HK-2 (cell line): ENCODE measurements around the gene CD300C.
"Not testable (repeated sequence)": the region's sequence is repeated elsewhere in the genome, so short reads cannot be mapped to it uniquely, and the experiment has no call there.

ENCODE experiments used
- DNase-seq: peaks from one replicate; pipeline ENCODE4 v3.0.0-alpha.2; 2018; ENCODE audit not compliant: unreplicated experiment

CD300C gene

DNA sequence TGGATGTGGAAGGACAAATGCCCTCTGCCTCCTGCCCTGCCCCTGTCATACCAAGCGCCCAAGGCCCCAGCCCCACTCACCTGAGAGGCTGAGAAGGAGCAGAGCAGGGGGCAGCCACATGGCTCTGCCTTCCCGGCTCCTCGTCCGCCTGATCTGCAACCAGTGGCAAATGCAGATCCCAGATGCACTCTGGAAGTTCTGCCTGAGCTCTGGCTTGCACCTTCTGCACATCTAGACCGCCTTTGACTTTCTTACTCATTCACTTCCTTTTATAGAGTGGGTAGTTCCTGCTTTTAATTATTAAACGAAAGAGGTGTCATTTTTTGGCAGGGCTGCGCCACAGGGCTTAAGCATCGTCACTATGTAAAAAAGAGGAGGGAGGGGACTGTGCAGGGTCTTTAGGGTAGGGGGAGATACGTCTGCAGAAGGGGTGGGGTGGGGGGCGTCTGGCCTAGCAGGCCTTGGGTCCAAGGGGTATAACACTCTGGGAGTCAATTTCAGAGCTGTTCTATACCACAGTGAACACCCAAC is 14.6 kb downstream of the CD300C start, which contains the start of gene CD300LB:
Gene CD300LB, minus strand, starts transcription at position 245 of the 531 bp plus-strand sequence. Its CDS starts 125 bp downstream, at position 120.
- DNase-seq = no peak

DNA sequence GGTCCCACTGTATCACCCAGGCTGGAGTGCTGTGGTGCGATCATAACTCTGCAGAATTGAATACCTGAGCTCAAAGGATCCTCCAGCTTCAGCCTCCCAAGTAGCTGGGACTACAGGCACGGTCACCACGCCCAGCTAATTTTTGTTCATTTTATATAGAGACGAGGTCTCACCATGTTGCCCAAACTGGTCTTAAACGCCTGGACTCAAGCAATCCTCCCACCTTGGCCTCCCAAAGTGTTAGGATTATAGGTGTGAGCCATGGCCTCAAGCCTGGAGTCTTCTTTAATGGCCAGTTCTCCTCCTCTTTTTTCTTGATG is 15.1 kb downstream of the CD300C start:
- no peak for DNase-seq

DNA sequence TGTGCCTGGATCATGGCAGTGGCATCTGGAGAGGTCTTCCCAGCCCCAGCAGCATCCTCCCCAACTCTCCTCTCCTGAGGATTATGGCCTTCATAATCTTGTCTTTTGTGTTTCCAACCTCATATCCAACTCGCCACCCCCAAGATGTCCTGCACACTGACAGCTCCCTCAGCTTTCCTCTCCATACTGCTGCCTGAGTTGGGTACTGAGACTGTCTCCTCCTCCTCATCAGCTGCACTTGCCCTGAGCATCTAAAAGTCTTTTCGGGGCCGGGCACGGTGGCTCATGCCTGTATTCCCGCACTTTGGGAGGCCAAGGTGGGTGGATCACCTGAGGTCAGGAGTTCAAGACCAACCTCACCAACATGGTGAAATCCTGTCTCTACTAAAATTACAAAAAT is 16.7 kb downstream of the CD300C start:
- DNase-seq = no peak

DNA sequence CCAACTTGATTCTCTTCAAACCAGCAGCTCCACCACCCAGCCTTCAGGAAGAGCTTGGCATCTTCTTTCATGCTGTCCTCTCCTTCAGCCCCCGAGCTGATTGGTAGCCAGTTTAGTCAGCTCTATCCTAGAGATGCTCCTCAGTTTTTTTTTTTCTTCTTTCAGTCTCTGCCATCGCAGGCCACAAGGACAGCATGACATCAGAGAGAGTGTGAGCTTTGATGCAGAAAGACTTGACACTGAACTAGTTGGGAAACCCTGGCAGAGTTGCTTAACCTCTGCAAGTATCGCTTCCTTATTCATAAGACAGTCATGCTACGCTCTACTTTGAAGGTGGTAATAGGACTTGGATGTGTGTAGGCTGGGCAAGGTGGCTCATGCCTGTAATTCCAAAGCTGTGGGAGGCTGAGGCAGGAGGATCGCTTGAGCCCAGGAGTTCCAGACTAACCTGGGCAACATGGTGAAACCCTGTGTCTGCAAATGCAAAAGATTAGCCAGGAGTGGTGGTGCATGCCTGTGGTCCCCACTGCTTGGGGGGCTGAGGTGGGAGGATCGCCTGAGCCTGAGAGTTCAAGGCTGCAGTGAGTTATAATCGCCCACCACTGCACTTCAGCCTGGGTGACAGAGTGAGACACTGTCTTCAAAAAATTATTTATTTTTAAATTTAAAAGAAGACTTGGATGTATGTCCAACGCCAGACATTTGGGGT is 17.3 kb downstream of the CD300C start:
- no peak for DNase-seq

DNA sequence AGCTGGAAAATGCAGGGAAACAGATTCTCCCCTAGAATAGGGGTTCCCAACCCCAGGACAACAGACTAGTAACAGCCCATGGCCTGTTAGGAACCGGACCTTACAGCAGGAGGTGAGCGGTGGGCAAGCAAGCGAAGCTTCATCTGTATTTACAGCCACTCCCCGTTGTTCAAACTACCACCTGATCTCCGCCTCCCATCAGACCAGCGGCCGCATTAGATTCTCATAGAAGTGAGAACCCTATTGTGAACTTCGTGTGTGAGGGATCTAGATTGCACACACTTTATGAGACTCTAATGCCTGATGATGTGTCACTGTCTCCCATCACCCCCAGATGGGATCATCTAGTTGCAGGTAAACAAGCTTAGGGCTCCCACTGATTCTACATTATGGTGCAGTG is 18.2 kb downstream of the CD300C start:
- no peak for DNase-seq

DNA sequence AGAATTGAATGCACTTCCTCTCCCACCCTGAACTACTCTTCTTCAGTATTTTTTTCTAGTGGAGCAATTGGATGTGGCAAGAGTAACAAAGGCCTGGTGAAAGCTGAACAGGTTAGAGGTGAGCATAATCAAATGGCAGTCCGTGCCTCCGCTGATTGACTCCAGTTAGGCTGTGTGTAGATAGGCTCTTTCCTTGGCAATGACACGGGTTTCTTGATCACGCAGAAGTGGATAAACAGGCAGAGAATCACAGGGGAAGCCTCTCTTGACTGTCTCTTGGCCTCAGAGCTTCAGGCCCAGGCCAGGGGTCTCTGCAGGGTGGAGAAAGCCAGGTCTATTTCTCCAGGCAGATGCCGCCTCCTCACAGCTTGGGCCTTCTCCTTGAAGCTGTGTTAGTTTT is 18.8 kb downstream of the CD300C start:
- DNase-seq = no peak

DNA sequence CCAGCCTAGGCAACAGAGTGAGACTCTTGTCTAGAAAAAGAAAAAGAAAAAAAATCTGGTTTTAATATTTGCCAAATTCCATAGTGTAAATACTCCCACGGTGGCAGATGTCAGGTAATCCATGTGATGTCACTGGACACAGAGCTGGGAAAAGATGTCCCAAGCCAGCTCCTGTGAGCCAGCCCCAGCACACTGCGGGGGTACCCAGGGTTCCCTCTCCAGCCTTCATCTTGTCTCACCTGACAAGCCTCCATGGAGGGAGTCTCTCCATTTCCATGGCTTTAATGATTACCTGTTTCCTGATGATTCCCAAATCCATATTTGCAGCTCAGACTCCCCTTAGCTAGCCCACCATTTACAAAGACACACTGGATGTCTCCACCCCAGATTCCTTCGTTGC is 19.2 kb downstream of the CD300C start:
- no peak for DNase-seq

DNA sequence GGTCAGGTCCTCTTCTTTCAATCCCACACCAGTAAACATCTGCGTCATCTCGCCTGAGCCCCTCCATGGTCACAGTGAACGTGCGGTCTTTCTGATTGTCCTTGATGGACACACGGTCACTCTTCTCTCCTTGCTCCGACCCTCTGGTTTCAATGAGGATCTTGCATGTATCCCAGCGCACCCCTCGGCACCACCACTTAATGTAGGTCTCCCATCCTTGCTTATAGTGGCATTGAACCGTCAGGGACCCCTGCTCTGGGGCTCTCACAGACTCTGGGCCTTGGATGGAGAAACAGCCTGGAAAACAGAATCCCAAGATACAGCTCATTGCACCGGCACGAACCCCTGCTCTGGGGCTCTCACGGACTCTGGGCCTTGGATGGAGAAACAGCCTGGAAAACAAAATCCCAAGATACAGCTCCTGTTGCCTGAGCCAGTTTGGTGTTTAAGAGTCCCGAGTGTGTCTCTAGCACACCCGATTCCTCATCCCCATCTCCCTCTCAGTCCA is 20.1 kb downstream of the CD300C start:
- DNase-seq = no peak

DNA sequence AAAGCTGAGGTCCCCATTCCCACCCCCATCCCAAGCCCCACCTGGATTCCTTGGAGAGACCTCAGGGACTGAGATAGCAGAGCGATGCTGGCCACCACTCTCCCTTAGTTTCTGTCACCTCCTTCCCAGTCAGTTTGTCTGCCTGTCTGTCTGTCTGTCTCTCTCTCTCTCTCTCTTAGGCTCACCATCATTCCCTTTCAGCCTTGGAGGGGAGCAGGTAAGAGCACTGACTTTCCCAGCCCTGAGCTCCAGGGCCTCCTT is 20.5 kb downstream of the CD300C start:
- no peak for DNase-seq

DNA sequence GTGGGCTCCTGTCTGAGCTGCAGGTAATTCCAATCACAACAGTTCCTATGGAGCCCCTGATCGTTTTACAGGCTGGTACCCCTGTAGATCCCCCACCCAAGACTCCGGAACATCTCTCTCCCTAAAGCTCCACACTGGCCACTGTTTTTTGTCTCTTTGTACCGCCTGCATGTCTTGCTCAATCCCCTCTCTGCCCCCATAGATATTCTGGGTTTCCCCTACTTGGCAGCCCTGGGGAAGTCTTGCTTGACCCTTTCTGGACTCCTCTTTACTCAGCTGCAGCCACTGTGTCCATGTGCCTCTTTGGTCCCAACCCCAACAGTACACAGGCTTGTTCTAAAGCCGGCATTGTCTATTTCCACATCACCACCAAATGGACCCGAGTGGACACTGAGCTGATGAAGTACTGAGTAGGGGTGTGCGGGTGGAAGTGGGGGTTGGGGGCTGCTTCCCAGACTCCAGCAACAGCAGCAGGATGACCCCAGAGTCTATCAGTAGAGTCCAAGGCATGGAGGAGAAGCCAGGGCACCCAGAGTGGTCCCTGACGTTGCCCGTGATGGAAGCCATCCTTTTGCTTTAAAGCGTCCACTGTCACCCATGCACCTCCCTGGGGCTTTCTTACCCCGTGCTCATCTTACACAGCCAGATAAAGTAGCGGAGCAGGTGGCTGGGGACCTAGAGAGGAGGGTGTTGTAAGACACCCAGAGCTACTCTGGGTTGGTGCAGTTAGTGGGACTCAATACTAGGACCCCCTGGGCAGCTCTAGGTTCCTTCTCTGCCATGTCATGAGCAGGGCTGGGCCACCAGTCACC is 21.1 kb downstream of the CD300C start:
- no peak for DNase-seq

DNA sequence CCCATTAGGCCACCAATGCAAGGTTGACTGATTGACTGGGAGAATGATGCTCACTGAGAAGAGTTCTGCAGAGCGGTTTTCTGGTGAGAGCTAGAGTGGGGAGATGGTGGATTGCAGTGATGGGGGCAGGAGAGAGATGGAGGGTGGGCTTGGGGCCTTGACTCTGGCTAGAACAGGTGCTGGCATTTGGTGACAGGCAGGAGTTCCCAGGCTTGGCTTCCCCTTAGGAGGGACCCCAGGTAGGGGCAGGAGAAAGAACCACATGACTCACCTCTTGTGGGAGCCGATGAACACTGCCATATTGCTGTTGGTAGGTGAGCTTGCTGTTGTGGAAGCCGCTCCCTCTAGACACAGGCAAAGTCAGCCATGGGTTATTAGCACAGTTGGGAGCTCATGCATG is 22.6 kb downstream of the CD300C start:
- DNase-seq = no peak

DNA sequence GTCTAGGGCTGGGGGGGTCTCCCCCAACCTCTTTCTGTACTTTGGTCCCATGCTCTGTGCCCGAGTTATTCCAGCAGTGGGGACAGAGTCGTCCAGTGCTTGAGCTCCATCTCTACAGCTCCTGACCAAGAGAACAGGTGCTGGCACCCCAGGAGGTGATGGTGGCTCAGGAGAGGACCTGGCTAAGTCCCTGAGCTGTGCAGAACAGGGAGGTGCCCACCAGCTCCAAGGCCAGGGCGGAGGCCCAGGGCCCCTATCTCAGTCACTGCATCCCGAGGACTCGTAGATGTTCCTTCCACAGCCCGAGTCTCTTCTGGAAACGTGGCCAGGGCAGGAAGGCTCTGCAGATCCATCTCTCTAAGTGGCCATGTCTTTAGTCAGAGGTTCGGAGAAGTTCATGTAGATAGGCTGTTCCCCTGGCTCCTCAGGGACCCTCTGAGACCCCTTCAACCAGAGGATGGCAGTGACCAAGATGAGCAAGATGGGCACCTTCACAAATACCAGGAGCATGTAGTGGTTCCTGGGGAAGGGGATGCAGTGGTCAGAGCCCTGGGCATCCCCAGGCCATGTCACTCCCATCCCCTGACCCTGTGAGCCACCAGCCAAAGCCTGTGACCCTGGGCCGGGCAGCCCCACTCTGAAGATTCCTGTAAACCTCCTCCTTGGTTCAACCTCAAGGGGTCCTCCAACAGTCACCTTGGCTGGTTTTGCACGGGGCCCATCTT is 23.4 kb downstream of the CD300C start:
- no peak for DNase-seq

DNA sequence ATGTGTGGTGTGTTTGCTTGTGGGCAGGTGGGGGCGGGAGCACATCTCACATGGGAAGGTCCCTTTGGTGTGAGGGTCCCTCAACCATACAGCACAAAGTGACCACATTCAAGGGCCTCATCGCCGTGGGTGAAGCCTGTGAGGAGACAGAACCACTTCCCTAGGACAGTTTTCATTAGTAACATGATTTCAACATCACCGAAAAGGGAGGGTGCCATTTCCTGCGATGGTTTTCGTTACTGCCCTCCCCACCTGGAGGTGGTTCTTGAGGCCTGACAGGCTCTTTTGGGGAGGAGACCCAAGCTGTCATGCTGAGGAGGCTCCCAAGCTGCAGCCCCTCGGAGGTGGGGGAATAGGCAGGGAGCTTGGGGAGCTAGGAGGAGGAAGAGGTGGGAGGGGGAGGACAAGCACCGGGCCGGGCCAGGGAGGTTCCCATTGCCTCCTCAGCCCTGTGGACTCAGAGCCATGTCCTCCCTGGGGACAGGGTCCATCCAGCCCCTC is 24.2 kb downstream of the CD300C start:
- DNase-seq = no peak

DNA sequence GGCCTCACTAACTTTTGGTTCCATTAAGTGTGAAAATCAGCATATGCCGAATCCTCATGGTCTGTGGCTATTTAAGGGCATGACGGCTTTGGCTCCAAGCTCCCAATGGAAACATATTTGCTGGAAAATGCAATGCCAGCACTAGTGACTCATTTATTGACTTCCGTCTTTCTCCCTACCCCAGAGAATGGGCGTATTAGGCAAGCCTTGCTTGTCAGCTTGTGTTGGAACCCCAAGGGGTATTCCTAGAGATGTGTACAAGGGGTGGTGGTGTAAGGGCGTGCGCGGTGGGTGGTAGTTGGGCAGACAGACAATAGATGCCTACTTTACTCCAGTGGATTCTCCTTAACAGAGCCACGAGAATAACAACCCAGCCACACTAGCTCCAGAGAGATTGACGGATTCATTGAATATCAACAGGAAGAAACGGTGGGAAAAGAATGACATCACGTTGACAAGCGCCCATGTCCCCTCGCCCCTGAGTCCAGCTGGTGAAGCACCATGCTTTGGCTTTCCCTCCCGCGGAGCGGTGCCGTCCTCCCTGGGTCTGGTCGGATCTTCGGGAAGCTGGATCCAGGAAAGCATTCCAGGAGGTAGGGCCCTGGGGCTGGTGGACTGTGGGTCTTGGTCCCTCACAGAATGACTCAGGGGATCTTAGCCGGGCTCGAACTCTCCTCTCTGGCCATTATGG is 25.0 kb downstream of the CD300C start:
- no peak for DNase-seq

DNA sequence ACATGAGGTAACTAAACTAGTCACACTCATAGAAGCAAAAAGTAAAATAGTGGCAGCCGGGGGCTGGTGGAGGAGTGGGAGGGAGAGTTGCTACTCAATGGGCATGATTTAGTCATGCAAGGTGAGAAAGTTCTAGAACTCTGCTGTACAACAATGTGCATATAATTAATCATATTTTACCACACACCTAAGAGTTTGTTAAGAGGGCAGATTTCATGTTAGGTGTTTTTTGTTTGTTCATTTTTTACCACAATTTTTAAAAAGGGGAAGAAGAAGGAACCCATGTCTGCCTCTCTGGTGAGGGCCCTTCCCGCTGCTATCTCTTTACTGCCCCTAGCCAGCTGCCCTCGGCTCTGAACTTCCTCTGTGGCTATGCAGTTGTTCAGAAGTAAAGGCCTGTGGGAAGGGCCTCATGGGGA is 25.9 kb downstream of the CD300C start:
- DNase-seq = no peak

DNA sequence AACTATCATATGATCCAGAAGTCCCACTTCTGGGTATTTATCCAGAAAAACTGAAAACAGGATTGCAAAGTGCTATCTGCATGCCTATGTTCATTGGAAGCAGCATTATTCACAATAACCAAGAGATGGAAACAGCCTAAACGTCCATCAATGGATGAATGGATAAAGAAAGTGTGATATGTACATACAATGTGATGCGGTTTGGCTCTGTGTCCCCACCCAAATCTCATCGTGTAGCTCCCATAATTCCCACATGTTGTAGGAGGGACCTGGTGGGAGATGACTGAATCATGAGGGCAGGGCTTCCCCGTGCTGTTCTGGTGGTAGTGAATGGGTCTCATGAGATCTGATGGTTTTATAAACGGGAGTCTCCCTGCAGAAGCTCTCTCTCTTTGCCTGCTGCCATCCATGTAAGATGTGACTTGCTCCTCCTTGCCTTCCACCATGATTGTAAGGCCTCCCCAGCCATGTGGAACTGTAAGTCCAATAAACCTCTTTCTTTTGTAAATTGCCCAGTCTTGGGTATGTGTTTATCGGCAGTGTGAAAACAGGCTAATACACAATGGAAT is 27.4 kb downstream of the CD300C start:
- not testable (repeated sequence) for DNase-seq

DNA sequence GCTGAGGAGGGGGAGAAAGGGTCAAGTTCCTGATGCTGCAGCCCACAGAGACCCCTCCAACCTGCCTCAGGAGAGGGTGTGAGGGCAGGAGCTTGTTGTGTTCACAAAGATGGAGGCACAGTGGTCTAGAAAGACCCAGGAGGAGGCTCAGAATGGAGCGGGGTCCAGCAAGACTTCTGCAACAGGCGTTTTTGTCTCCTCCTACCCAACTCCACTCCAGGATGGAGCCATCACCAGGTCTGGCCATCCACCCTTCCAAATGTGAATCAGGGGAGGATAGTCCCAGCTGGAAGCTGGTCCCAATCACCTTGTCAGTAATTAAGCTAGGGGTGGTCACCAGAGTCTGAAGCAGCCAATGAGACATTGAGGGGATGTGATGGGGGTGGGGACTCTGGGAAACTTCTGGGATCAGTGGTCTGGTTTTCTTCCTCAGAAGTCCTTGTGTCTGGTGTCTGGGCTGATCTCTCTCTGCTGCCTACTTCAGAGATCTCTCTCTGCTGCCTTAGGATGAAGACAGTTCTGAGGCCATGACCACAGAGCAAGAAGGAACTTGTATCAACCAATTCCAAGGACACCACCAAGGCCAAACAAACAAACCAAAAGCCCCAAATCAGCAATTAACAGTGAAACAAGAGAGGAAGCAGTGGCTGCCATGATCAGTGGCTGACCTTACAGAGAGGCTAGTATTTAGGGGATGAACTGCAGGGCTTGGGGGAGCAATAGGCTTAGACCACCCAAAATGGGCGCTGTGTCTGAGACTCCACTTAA is 29.2 kb downstream of the CD300C start:
- DNase-seq = no peak

DNA sequence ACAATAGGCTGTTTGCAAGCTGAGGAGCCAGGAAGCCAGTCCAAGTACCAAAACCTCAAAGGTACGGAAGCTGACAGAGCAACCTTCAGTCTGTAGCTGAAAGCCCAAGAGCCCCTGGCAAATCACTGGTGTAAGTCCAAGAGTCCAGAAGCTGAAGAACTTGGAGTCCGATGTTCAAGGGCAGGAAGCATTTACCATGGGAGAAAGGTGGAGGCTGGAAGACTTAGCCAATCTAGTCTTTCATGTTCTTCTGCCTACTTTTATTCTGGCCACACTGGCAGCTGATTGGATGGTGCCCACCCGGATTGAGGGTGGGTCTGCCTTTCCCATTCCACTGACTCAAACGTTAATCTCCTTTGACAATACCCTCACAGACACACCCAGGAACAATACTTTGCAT is 30.0 kb downstream of the CD300C start:
- DNase-seq = no peak

DNA sequence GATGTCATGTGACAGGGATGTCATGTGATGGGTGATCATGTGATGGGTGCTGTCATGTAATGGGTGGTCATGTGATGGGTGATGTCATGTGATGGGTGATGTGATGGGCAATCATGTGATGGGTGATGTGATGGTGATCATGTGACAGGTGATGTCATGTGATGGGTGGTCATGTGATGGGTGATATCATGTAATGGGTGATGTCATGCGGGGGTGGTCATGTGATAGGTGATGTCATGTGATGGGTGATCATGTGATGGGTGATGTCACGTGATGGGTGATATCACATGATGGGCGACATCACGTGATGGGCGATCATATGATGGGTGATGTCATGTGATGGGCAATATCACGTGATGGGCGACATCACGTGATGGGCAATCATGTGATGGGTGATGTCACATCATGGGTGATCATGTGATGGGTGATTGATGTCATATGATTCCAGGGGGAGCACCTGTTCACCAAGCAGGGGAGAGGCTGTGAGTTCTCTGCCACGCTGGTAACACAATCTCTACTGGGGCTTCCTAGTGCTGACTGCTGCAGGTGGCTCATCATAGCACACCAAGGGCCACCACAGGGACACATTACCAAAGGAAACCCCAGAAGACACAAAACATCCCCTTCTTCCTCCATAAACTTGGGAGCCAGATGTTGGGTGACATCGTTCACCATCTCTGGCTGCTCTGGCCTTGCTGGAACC is 31.1 kb downstream of the CD300C start:
- DNase-seq = no peak
